H9 (cell line): ENCODE results near the gene NUDT4. TPM values are rescaled to one million over a fixed set of nuclear protein-coding genes. Genes with fewer than 3 reads are reported as not detected.

Experiments
- DNase-seq: peaks from one replicate; pipeline ENCODE4 v3.0.0-alpha.2; 2017
- H2AFZ ChIP-seq: one replicate; pipeline ENCODE4 v1.6.1; 2013; ENCODE audit warnings: mild to moderate bottlenecking, low read length, control low read depth, moderate library complexity
- H2AK5ac ChIP-seq: 2 replicates; pipeline ENCODE4 v1.6.1; 2013; ENCODE audit warnings: low read length, control low read depth, mixed read lengths; ENCODE audit not compliant: insufficient read length
- H2BK120ac ChIP-seq: one replicate; pipeline ENCODE4 v1.6.1; 2013; ENCODE audit warnings: low read depth, mild to moderate bottlenecking, low read length, control low read depth, inconsistent platforms; ENCODE audit not compliant: poor library complexity, severe bottlenecking
- H2BK12ac ChIP-seq: 2 replicates; pipeline ENCODE4 v1.6.1; 2013; ENCODE audit warnings: low read length, control low read depth, mixed read lengths, low read depth; ENCODE audit not compliant: insufficient read length
- H2BK15ac ChIP-seq: 2 replicates; pipeline ENCODE4 v1.6.1; 2013; ENCODE audit warnings: low read depth, low read length, control low read depth
- H2BK20ac ChIP-seq: one replicate; pipeline ENCODE4 v1.6.1; 2013; ENCODE audit warnings: low read depth, mild to moderate bottlenecking, low read length, control low read depth, inconsistent platforms; ENCODE audit not compliant: poor library complexity, severe bottlenecking
- H2BK5ac ChIP-seq: 2 replicates; pipeline ENCODE4 v1.6.1; 2013; ENCODE audit warnings: low read length, control low read depth, mixed read lengths; ENCODE audit not compliant: insufficient read length
- H3K14ac ChIP-seq: 2 replicates; pipeline ENCODE4 v1.6.1; 2013; ENCODE audit warnings: low read length, control low read depth; ENCODE audit not compliant: insufficient read depth
- H3K18ac ChIP-seq: 2 replicates; pipeline ENCODE4 v1.6.1; 2013; ENCODE audit warnings: low read depth, mild to moderate bottlenecking, mixed read lengths, low read length, control low read depth; ENCODE audit not compliant: insufficient read length
- H3K23ac ChIP-seq: 2 replicates; pipeline ENCODE4 v1.6.1; 2013; ENCODE audit warnings: low read length, control low read depth, mixed read lengths, low read depth; ENCODE audit not compliant: insufficient read length
- H3K23me2 ChIP-seq: 2 replicates; pipeline ENCODE4 v1.6.1; 2013; ENCODE audit warnings: low read depth, mild to moderate bottlenecking, mixed read lengths, low read length, control low read depth; ENCODE audit not compliant: insufficient read length, poor library complexity, severe bottlenecking
- H3K27ac ChIP-seq: 2 replicates; pipeline ENCODE4 v1.5.1; 2013; ENCODE audit warnings: low read length, control low read depth, mixed read lengths, low read depth; ENCODE audit not compliant: insufficient read length
- H3K27me3 ChIP-seq: 2 replicates; pipeline ENCODE4 v1.6.1; 2013; ENCODE audit warnings: low read length, control low read depth, inconsistent platforms; ENCODE audit not compliant: insufficient read depth
- H3K4ac ChIP-seq: 2 replicates; pipeline ENCODE4 v1.6.1; 2013; ENCODE audit warnings: low read depth, mild to moderate bottlenecking, control low read depth, inconsistent platforms, low read length, moderate library complexity
- H3K4me1 ChIP-seq: 2 replicates; pipeline ENCODE4 v1.6.1; 2013; ENCODE audit warnings: low read length, control low read depth, inconsistent platforms; ENCODE audit not compliant: insufficient read depth
- H3K4me2 ChIP-seq: 2 replicates; pipeline ENCODE4 v1.6.1; 2013; ENCODE audit warnings: low read length, control low read depth, mixed read lengths; ENCODE audit not compliant: insufficient read length, insufficient read depth
- H3K56ac ChIP-seq: 2 replicates; pipeline ENCODE4 v1.6.1; 2013; ENCODE audit warnings: low read depth, mild to moderate bottlenecking, mixed read lengths, low read length, control low read depth; ENCODE audit not compliant: insufficient read length
- H3K79me1 ChIP-seq: 2 replicates; pipeline ENCODE4 v1.6.1; 2013; ENCODE audit warnings: low read depth, mild to moderate bottlenecking, moderate library complexity, low read length, control low read depth, inconsistent platforms; ENCODE audit not compliant: insufficient read depth, poor library complexity, severe bottlenecking
- H3K79me2 ChIP-seq: 2 replicates; pipeline ENCODE4 v1.6.1; 2013; ENCODE audit warnings: low read length, control low read depth, inconsistent platforms; ENCODE audit not compliant: insufficient read depth
- H3K9ac ChIP-seq: 2 replicates; pipeline ENCODE4 v1.6.1; 2013; ENCODE audit warnings: low read length, control low read depth, mixed read lengths; ENCODE audit not compliant: insufficient read length; ENCODE audit errors: extremely low read depth
- H3K9me3 ChIP-seq: one replicate; pipeline ENCODE4 v1.6.1; 2013; ENCODE audit warnings: low read depth, low read length, inconsistent platforms; ENCODE audit not compliant: control insufficient read depth
- H3T11ph ChIP-seq: one replicate; pipeline ENCODE4 v1.6.1; 2013; ENCODE audit warnings: mild to moderate bottlenecking, low read length, control low read depth, inconsistent platforms
- H4K20me1 ChIP-seq: one replicate; pipeline ENCODE4 v1.6.1; 2013; ENCODE audit not compliant: control insufficient read depth, insufficient read length, insufficient read depth
- H4K5ac ChIP-seq: 2 replicates; pipeline ENCODE4 v1.6.1; 2013; ENCODE audit warnings: low read depth, mild to moderate bottlenecking, mixed read lengths, low read length, control low read depth; ENCODE audit not compliant: insufficient read length
- H4K8ac ChIP-seq: replicated peaks from 2 replicates; pipeline ENCODE4 v1.6.1; 2013; ENCODE audit warnings: low read length, control low read depth, mixed read lengths, low read depth; ENCODE audit not compliant: insufficient read length
- H4K91ac ChIP-seq: 2 replicates; pipeline ENCODE4 v1.6.1; 2013; ENCODE audit warnings: low read depth, mild to moderate bottlenecking, moderate library complexity, mixed read lengths, low read length, control low read depth; ENCODE audit not compliant: insufficient read length
- H3K27ac Mint-ChIP-seq, 3 experiments: 2 replicates in 2 of 3; 3 replicates in 1 of 3; pipeline ENCODE4 v1.8.0; 2020 to 2021; ENCODE audit warnings: mixed read lengths in 3 of 3, mild to moderate bottlenecking in 1 of 3, moderate library complexity in 1 of 3
- H3K27me3 Mint-ChIP-seq: 2 replicates; pipeline ENCODE4 v1.8.0; 2021; ENCODE audit warnings: low read depth, mild to moderate bottlenecking, moderate library complexity, mixed read lengths
- H3K36me3 Mint-ChIP-seq, 3 experiments: 2 replicates in 2 of 3; 3 replicates in 1 of 3; pipeline ENCODE4 v1.8.0; 2020 to 2021; ENCODE audit warnings: low read depth in 3 of 3, mixed read lengths in 3 of 3; ENCODE audit not compliant: insufficient read depth in 1 of 3
- H3K4me1 Mint-ChIP-seq, 2 experiments: 2 replicates each; pipeline ENCODE4 v1.8.0; 2020; ENCODE audit warnings: mixed read lengths in 2 of 2
- H3K4me3 Mint-ChIP-seq, 2 experiments: 2 replicates in 1 of 2; 3 replicates in 1 of 2; pipeline ENCODE4 v1.8.0; 2020 to 2021; ENCODE audit warnings: mild to moderate bottlenecking in 2 of 2, mixed read lengths in 2 of 2, moderate library complexity in 1 of 2
- H3K9me3 Mint-ChIP-seq, 2 experiments: 2 replicates in 1 of 2; 3 replicates in 1 of 2; pipeline ENCODE4 v1.8.0; 2020; ENCODE audit warnings: mild to moderate bottlenecking in 2 of 2, mixed read lengths in 2 of 2, moderate library complexity in 1 of 2
- WGBS: extraction: QIAGEN DNeasy Blood & Tissue Kit; methylation state at CpG from one replicate; pipeline ENCODE4 v1.1.7; 2013; ENCODE audit warnings: missing lambda C conversion rate, low lambda C conversion rate, mixed read lengths; ENCODE audit not compliant: insufficient read length; ENCODE audit errors: extremely low coverage; 5-methylcytosine and 5-hydroxymethylcytosine counted together
- total RNA-seq: library from RNA; stranded (reverse); gene quantifications from 2 replicates; pipeline ENCODE4 v1.2.1, GENCODE V29; 2021
- TF ChIP-seq, protein P1 (sequence below): fragments of 200-600 bp; sonication (generic); conservative IDR thresholded peaks from 3 replicates; pipeline ENCODE4 v1.8.0; 2021; ENCODE audit warnings: antibody characterized with exemption, mild to moderate bottlenecking

The NUDT4 gene
- total RNA-seq, 1 experiment from 2014 or later = 40.6 TPM

DNA sequence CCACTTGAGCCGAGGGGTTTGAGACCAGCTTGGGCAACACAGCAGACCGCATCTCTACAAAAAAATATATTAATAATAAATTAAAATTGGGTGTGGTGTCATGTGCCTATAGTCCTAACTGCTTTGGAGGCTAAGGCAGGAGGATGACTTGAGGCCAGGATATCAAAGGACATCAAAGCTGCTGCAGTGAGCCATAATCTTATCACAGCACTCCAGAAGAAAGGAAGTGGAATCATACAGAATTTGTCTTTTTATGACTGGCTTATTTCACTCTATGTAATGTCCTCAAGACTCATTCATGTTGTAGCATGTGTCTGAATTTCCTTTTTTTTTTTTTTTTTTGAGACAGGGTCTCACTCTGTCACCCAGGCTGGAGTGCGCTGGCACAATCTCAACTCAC, 43.9 kb upstream of the NUDT4 start:
- no peak overlapping the region for H3T11ph ChIP-seq
- DNase-seq = no peak
- no peak overlapping the region for H2BK15ac ChIP-seq
- H4K20me1 ChIP-seq = no peaks in the 10 kb centered on the region
- H4K8ac ChIP-seq = no peak overlapping the region
- H4K91ac ChIP-seq = no peak overlapping the region
- no peaks in the 10 kb centered on the region for H3K23me2 ChIP-seq
- no peaks in the 10 kb centered on the region for H3K4me1 ChIP-seq
- H2BK5ac ChIP-seq = no peak overlapping the region
- H3K4me1 Mint-ChIP-seq = peaks cover 6 to 9% of the 10 kb centered on the region in 2 experiments
- no peak overlapping the region for H3K9ac ChIP-seq
- no peak overlapping the region for H3K27ac ChIP-seq
- TF ChIP-seq, protein P1, sequence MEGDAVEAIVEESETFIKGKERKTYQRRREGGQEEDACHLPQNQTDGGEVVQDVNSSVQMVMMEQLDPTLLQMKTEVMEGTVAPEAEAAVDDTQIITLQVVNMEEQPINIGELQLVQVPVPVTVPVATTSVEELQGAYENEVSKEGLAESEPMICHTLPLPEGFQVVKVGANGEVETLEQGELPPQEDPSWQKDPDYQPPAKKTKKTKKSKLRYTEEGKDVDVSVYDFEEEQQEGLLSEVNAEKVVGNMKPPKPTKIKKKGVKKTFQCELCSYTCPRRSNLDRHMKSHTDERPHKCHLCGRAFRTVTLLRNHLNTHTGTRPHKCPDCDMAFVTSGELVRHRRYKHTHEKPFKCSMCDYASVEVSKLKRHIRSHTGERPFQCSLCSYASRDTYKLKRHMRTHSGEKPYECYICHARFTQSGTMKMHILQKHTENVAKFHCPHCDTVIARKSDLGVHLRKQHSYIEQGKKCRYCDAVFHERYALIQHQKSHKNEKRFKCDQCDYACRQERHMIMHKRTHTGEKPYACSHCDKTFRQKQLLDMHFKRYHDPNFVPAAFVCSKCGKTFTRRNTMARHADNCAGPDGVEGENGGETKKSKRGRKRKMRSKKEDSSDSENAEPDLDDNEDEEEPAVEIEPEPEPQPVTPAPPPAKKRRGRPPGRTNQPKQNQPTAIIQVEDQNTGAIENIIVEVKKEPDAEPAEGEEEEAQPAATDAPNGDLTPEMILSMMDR = no peak
- H3K56ac ChIP-seq = no peak overlapping the region
- no peak overlapping the region for H3K4ac ChIP-seq
- H3K27me3 Mint-ChIP-seq = no peaks in the 10 kb centered on the region
- no peak overlapping the region for H4K5ac ChIP-seq
- WGBS = no CpG with 5 or more reads among the region's 3 CpGs
- H2BK12ac ChIP-seq = no peak overlapping the region
- no peak overlapping the region for H2BK20ac ChIP-seq
- no peaks in the 10 kb centered on the region for H3K9me3 ChIP-seq
- H2AK5ac ChIP-seq = no peak overlapping the region
- H3K4me2 ChIP-seq = no peak overlapping the region
- no peaks in the 10 kb centered on the region for H3K79me2 ChIP-seq
- no peak overlapping the region for H3K14ac ChIP-seq
- no peak overlapping the region for H2BK120ac ChIP-seq
- no peak overlapping the region for H3K18ac ChIP-seq
- no peaks in the 10 kb centered on the region for H3K27me3 ChIP-seq
- H3K79me1 ChIP-seq = no peaks in the 10 kb centered on the region
- H3K23ac ChIP-seq = no peak overlapping the region
- H2AFZ ChIP-seq = no peak overlapping the region
- H3K9me3 Mint-ChIP-seq = no peaks in the 10 kb centered on the region
- no peak overlapping the region for H3K27ac Mint-ChIP-seq
- no peaks in the 10 kb centered on the region for H3K36me3 Mint-ChIP-seq
- H3K4me3 Mint-ChIP-seq = no peak overlapping the region
